NCI-H226 (cell line): ENCODE data around the gene ANKRD39.
"Not testable (repeated sequence)": the region's sequence is repeated elsewhere in the genome, so short reads cannot be mapped to it uniquely, and the experiment has no call there.

ENCODE experiments used
- DNase-seq: peaks from one replicate; pipeline ENCODE4 v3.0.0-alpha.2; 2015

The ANKRD39 gene

GRCh38 chr2:96869822-96870625 is 12.2 kb upstream of the ANKRD39 start, which contains the start of gene SEMA4C:
TSS of gene SEMA4C (minus strand) at chr2:96870080. CDS start at chr2:96867886, 2,194 bp downstream.
- DNase-seq = peak; percentile 23

DNA sequence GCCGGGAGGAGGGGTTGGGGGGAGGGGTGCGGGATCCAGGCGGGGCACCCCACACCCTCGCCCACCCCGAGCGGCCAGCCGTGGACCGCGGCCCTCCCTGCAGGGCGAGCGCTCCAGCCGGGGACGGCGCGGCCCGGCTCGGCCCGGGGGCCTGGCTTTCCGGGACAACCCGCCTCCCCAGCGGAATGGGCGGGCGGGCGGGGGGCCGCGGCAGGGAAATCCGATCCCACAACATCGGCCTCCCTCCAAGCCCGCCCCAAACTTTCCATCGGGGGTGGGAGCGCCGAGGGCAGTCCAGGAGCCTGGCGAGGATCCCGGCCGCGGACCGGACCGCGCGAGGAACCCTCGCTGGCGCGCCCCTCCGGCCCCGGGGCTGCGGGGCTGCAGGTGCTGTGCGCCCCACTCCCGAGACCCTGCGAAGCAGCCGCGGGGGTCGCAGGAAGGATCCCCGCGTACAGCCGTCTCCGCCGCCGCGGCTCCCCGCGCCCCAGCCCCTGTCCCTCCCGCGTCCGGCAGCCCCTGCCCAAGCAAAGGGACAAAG is 11.5 kb upstream of the ANKRD39 start:
- peak; percentile 76 for DNase-seq

- peak; percentile 91 for DNase-seq
These were observed 10.9 kb upstream of the ANKRD39 start for GRCh38 chr2:96868555-96869280.

DNA sequence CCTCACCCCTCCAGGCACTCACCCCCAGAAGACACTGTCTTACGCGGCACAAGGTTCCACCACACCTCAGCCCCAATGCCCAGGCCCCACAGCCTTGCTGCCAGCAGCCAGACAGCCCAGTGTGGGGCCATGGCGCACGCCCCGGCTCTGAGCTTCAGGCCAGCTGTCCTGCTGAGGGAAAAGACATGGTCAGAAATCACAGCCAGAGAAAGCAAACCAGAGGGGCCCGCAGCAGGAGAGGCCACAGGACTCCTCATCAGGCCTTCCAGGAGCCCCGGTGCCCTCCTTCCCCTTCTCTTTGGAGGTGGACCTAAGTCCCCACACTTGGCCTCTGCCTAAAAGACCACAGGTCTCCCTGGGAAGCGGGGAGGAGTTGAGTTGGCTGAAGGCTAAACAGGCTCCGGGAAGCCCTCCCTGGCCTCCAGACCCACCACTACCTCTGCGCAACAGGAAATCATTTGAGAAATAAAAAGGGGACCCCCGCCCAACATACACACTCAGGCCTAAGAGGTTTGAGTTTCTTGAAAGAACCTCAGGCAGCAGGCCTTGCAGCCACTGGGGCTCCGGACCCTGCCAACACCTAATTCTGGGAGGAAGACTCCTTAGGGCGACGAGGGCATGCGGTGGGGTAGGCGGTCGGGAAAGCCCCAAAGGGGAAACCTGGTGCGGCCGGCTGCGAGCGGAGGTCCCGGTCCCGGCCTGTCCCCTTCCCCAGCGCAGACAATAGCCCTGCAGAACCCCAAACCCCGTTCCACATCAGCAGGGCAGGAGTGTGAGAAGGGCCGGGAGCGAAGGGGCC is 10.1 kb upstream of the ANKRD39 start:
- DNase-seq = no peak

DNA sequence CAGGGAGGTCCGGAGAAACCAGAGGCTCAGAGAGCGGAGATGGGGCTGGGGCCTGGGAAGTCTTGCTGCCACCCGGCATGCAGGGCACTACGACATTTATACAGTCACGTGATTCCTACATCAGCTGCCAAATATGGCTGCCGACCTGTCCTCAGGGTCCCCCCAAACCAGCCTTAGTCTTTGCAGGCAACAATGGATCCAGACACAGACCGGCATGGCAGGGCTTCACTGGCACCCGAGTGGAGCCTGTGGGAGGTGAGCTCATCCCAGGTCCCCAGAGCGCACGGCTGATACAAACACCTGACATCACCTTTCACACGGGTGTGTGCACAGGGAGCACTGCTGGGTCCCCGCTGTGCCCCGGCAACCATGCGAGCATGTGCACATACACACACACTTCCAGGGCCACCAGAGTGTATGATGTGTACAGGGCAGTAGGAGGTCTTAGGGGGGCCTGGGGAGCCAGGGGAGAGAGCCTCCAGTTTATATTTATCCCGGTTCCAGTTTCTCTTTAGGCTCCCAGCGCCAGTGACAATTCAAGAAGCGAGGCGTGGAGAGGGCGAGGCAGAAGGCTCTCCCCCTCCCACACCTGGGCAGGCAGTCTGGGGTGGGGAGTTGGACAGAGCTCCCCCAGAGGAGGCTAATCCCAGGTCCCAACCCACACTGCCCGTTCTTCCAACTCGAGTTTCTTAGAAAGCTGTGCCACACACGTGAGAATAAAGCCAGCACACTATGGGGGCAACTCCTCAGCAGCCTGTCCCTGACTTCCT is 9.4 kb upstream of the ANKRD39 start:
- DNase-seq = no peak

DNA sequence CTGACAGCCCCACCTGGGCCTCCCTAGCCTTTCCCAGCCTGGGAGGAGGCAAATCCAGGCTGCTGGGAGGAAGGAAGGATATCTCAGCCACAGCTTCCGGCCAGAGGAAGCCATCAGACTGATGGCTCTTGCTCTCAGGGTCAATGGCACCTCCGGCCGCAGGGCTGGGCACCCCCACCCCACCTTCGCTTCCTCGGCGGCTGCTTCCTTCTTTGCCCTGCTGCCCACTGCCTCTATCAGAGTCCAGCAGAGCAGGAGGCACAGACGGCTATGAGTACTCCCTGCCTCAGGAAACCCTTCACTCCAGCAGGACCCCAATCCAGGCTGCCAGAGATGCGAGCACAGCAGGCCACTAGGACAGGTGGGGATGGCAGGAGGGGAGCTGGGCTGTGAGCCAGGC is 8.8 kb upstream of the ANKRD39 start:
- DNase-seq = no peak

DNA sequence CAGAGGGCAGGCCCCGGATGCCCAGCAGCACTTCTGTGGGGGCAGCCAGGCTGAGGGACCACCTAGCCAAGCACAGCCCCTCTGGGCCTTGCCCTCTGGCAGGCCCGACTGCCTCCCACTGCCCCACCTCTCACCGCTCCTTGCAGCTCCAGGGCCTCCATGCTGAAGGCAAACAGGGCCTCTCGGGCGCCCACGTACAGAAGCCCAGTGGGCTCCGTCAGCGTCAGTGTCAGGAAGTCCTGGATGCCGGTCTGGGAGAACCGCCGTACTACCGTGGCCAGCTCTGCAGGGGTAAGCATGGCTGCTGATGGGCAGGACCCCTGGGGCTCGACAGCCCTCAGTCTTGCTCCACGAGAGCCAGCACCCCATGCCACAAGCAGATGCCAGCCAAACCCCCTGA is 8.3 kb upstream of the ANKRD39 start:
- DNase-seq = no peak

- no peak for DNase-seq
These were observed 7.8 kb upstream of the ANKRD39 start for GRCh38 chr2:96865654-96866053.

DNA sequence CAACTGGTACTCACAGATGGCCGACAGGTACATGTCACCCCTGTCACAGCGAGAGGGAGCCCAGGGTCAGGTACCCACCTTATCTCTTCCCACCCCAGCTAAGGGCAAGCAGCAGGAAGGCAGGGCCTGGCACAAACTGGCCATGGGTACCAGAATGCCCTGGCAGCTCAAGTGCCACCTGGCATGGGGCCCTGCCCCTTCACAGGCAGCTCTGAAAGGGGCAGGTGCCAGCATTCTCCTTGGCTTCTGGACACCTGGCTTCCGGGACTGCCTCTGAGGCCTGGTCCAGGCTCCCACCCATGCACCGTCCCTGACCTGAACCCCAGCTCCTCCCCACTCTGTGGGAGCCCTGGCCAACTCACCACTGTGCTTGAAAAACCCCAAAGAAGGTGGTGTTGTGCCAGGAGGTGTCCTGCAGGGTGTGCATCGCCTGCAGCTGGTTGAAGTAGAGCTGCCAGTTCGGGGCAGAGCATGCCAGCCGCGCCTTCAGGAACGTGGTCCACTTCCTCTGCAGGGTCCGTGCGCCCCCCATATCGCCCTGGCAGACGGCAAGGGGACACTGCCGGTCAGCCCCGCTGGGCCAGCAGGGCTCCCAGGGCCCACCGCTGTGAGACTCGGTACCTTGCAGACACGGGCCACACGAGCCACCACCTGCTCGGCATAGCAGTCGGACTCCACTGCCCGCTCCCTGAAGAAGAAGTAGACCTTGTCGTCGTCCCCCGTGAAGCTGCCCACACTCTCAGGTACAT is 6.7 kb upstream of the ANKRD39 start:
- DNase-seq = no peak

DNA sequence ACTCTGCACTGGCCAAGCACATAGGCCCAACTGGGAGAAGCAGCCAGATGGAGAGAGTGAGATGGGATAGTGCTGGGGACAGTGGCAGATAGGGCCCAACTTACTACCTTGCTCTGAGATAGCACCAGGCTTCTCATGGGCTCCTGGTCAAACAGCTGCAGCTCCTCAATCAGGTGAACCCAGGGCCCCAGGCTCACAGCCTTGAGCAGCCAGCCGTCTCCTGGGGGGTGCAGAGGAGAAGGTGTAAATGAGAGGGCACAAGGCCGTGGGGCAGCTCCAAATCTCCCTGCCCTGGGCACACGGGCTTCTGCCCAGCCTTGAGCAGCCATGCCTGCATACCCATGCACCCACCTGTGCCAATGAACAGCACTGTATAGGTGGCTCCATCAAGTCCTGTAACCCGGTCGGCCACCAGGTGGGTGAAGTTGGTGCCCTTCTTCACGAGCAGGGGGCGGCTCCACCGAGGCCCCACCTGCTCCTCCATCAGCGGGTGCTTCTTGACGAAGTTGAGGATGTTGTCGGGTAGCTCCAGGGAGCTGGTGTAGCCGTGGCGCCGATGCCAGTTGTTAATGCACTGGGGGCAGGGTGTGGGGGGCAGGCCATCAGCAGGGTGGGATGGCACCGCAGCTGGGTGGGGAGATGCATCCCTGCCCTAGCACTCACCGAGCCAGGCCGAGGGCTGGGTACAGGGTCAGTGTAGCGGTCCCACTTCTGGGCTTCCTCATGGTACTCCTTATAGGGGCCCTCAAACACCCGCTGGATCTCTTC is 5.9 kb upstream of the ANKRD39 start:
- no peak for DNase-seq

DNA sequence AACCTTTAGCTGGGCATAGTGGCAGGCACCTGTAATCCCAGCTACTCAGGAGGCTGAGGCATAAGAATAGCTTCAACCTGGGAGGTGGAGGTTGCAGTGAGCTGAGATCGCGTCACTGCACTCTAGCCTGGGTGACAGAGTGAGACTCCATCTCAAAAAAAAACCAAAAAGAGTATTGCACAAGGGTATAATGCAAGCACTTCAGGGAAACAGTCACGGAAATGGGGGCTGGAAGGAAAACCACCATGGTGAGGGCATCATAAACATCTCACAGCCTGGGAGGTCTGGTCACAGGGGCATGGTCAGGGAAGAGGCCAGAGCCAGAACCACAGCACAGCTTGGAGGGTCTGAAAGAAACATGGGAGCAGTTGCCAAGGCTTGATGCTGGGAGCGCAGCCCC is 5.2 kb upstream of the ANKRD39 start:
- not testable (repeated sequence) for DNase-seq

DNA sequence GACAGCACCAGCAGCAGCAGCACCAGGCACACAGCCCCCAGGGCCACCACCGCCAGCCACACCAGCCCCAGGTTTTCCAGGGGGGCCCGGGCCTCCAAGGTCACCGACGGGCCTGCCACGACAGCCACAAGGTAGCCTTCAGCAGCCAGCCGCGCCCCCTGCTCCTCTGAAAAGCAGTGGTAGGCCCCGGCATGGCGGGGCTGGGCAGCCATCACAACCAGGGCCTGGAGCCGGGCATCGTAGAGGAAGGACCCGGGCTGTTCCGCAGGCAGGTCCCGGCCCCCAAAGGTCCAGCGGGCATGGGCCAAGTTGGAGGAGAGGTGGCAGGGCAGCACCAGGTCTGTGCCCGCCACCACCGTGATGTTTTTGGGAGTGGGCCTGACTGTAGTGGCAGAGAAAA is 3.3 kb upstream of the ANKRD39 start:
- no peak for DNase-seq

GRCh38 chr2:96860065-96861029 is 2.5 kb upstream of the ANKRD39 start:
- DNase-seq = peak; percentile 32

DNA sequence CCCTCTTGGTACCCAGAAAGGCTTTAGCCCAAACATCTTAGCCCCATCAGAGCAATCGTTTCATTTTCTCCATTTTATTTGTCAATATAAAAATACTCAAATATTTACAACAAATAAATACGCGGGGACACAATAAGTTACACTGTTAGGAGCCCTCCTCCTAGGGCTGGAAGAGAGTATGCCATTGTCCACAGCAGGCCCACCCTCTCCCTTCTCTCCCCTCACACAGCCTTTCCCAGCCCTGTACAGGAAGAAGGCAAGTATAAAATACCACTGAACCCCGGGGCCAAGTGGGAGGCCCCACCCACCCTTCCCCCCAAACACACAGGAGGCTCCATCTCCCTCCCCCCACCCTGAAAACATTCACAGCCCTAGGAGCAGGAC is 1.9 kb upstream of the ANKRD39 start:
- no peak for DNase-seq

DNA sequence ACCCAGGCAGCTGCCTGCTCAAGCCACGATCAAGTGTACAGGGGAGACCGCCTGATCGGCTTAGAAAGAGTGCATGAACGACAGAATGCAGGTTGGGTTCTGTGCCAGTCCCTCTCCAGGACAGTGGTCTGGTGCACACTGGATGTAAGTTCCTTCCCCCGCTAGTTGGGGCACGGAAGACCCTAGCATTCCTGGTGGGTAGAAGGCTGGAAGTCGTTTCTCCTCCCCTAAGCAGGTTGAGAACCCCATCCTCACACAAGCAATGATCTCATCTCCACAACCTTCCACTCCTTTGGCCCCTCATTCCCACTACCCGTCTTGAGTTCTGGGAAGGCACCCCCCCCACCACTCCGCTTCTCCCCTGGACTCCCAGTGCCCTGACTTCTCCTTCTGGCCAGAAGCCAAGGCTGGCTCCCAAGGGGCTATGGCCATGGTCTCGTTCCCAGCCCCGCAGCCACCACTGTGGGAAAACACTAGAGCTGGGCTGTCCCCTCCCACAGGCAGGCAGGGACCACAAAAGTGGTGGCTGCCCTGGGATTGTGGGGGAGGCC is 1.4 kb upstream of the ANKRD39 start:
- DNase-seq = no peak

- no peak for DNase-seq
These were observed 795 bp downstream of the ANKRD39 start for GRCh38 chr2:96856776-96857666.

DNA sequence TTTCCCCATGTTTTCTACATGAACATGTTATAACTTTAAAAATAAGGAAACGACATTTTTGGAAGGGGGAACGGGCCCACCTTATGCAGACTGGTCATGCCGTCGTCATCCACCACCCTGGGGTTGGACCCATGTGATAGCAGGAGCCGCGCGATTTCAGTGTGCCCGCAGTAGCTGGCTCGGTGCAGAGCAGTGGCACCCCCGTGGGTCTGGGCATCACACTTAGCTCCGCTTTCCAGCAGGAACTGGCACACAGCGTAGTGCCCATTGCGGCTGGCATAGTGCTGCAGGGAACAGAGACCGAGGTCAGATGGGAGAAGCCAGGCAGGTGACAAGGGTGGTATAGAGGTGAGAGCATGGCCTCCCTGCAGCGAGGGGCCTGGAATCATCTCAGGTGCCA is 4.5 kb downstream of the ANKRD39 start:
- DNase-seq = no peak

GRCh38 chr2:96852667-96853066 is 5.1 kb downstream of the ANKRD39 start:
- DNase-seq = no peak
